Effector memory CD4-positive, alpha-beta T cell (primary cell): ENCODE data around the gene CHST11.

Source experiments
- DNase-seq, 3 donors: peaks; one replicate each; pipeline ENCODE4 v3.0.0-alpha.2; 2020
- H3K27ac ChIP-seq: 2 replicates; pipeline ENCODE4 v1.7.0; 2013; ENCODE audit warnings: mild to moderate bottlenecking, low read length, moderate library complexity; ENCODE audit not compliant: insufficient read depth, poor library complexity, severe bottlenecking
- H3K27me3 ChIP-seq: replicated peaks from 2 replicates; pipeline ENCODE4 v1.7.0; 2013; ENCODE audit warnings: mild to moderate bottlenecking, low read length; ENCODE audit not compliant: insufficient read depth, control insufficient read depth, poor library complexity, severe bottlenecking
- H3K36me3 ChIP-seq: 2 replicates; pipeline ENCODE4 v1.7.0; 2013; ENCODE audit warnings: mild to moderate bottlenecking, low read length, moderate library complexity; ENCODE audit not compliant: control insufficient read depth, insufficient read depth
- H3K4me1 ChIP-seq: 2 replicates; pipeline ENCODE4 v1.7.0; 2013; ENCODE audit warnings: low read length, mild to moderate bottlenecking; ENCODE audit not compliant: control insufficient read depth, insufficient read depth, poor library complexity, severe bottlenecking
- H3K4me3 ChIP-seq: 2 replicates; pipeline ENCODE4 v1.7.0; 2013; ENCODE audit warnings: low read length, low read depth, mild to moderate bottlenecking; ENCODE audit not compliant: insufficient read depth, poor library complexity, severe bottlenecking
- H3K9me3 ChIP-seq: 2 replicates; pipeline ENCODE4 v1.7.0; 2013; ENCODE audit warnings: mild to moderate bottlenecking, low read length, moderate library complexity; ENCODE audit not compliant: control insufficient read depth

The CHST11 gene

DNA sequence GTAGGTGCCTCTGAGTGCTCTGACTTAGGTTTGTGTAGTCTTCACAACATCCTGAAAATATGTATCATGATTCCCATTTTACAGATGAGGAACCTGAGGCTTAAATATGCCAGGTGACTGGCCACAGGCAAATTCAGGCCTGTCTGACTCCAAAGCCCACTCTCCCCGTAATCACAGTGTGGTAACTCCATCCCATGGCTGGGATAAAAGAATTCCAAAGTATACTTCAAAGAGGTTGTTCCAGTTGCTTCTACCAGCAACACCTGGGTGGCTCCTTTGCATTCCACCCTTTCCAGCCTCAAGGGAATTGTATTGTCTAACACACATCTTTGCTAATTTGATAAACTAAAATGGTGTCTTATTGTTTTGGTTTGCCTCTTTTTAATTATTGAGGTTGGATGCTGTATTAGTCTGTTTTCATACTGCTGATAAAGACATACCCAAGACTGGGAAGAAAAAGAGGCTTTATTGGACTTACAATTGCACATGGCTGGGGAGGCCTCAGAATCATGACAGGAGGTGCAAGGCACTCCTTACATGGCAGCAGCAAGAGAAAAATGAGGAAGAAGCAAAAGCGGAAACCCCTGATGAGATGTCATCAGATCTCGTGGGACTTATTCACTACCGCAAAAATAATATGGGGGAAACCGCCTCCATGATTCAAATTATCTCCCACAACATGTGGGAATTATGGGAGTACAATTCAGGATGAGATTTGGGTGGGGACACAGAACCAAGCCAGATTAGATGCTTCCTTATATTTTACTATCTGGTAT is 9.9 kb upstream of the CHST11 start:
- Histone ChIP-seq H3K9me3 (no peaks in the 10 kb centered on the region), H3K27ac (no peak overlapping the region), H3K4me1 (no peaks in the 10 kb centered on the region), H3K4me3 (no peak overlapping the region), H3K27me3 (no peaks in the 10 kb centered on the region), H3K36me3 (no peaks in the 10 kb centered on the region)
- DNase-seq, result no peak

DNA sequence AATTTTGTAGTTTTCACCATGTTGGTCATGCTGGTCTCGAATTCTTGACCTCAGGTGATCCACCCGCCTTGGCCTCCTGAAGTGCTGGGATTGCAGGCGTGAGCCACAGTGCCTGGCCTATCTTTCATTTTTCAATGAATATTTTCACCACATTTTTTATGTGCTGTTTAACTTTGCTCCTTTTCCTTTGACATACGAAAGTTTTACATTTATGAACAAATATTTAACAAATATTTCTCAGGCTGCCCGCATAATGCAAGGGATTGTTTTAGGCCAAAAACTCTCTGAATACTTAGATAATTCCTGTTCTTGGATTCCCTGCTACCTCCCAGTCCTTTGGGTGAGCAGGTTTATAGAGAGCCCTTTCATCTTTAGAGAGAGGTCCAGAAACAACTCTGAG is 8.7 kb upstream of the CHST11 start:
- no peaks in the 10 kb centered on the region for H3K36me3 ChIP-seq
- H3K4me3 ChIP-seq, result no peak overlapping the region
- H3K27ac ChIP-seq, result no peak overlapping the region
- H3K27me3 ChIP-seq, result no peaks in the 10 kb centered on the region
- H3K9me3 ChIP-seq, result no peaks in the 10 kb centered on the region
- DNase-seq, result no peak
- no peaks in the 10 kb centered on the region for H3K4me1 ChIP-seq

DNA sequence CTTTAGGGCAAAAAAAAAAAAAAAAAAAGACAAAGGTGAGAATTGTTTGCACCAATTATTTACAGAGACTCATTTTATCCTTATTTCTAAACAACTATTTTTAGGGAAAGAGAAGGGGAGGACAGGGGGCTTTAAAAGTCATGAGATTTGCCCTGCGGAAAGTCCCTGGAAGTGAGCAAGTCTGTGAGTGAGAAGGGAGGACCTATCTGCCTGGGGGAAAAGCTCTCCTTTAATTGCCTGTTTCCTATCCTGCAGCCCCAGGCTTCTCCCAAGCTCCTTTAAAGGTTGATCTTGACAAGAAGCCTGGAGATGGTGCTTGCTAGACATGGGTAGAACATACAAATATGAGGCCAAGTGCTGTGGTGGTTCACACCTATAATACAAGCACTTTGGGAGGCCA is 8.3 kb upstream of the CHST11 start:
- Histone ChIP-seq H3K36me3 (no peaks in the 10 kb centered on the region), H3K27ac (no peak overlapping the region), H3K4me3 (no peak overlapping the region), H3K4me1 (no peaks in the 10 kb centered on the region), H3K9me3 (no peaks in the 10 kb centered on the region), H3K27me3 (no peaks in the 10 kb centered on the region)
- no peak for DNase-seq

- no peak overlapping the region for H3K27ac ChIP-seq
- no peak overlapping the region for H3K4me3 ChIP-seq
- no peak for DNase-seq
- H3K4me1 ChIP-seq, result no peaks in the 10 kb centered on the region
- no peaks in the 10 kb centered on the region for H3K27me3 ChIP-seq
- no peaks in the 10 kb centered on the region for H3K9me3 ChIP-seq
- no peaks in the 10 kb centered on the region for H3K36me3 ChIP-seq
These were observed 6.0 kb upstream of the CHST11 start for GRCh38 chr12:104450700-104451099.

- H3K27ac ChIP-seq, result no peak overlapping the region
- H3K4me1 ChIP-seq, result peaks cover 6% of the 10 kb centered on the region
- no peaks in the 10 kb centered on the region for H3K36me3 ChIP-seq
- H3K9me3 ChIP-seq, result no peaks in the 10 kb centered on the region
- no peaks in the 10 kb centered on the region for H3K27me3 ChIP-seq
- no peak for DNase-seq
- no peak overlapping the region for H3K4me3 ChIP-seq
These were observed 4.7 kb upstream of the CHST11 start for GRCh38 chr12:104452087-104452486.

DNA sequence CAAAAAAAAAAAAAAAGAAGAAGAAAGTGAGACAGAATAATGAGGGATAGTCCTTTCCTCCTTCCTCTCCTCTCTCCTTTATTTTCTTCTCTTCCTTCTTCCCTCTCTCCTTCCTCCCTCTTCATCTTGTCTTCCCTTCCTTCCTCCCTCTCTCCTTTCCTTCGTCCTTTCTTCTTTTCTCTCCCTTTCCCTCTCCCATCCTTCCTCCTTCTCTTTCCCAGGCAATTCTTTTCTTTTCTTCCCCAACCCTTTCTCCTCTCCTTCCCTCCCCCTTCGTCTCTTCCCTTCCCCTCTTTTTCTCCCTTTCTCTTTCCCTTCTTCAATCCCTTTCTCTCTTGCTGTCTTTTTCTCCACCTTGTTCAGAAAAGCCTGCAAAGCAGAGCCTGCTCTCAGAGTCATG is 3.6 kb upstream of the CHST11 start:
- Histone ChIP-seq H3K36me3 (no peaks in the 10 kb centered on the region), H3K4me3 (no peak overlapping the region), H3K4me1 (peaks cover 6% of the 10 kb centered on the region), H3K27ac (no peak overlapping the region), H3K9me3 (no peaks in the 10 kb centered on the region), H3K27me3 (no peaks in the 10 kb centered on the region)
- DNase-seq, result no peak

DNA sequence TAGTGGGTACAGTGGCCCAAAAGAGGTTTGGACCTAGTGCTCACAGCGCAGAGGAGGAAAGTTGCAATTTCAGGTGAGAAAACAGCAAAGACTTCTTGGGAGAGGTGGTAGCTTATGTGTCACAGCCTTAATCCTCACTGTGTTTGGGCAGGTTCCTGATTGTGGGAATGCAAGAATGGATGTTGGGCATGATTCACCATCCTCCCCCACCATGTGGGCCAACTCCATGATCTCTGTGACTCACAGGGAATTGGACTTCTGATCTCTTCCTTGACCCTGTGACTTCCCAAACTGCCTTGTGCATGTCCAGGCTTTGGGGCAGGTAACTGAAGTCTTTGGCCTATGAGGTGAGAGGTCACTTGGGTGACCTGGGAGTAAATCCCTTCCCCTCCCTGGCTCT is 1.8 kb upstream of the CHST11 start:
- no peak for DNase-seq
- no peak overlapping the region for H3K4me3 ChIP-seq
- no peaks in the 10 kb centered on the region for H3K27me3 ChIP-seq
- no peaks in the 10 kb centered on the region for H3K9me3 ChIP-seq
- no peak overlapping the region for H3K27ac ChIP-seq
- H3K4me1 ChIP-seq, result peaks cover 9% of the 10 kb centered on the region
- no peaks in the 10 kb centered on the region for H3K36me3 ChIP-seq

- Histone ChIP-seq H3K36me3 (no peaks in the 10 kb centered on the region), H3K27me3 (no peaks in the 10 kb centered on the region), H3K4me3 (peak overlapping the region; percentile 100), H3K9me3 (no peaks in the 10 kb centered on the region), H3K27ac (peak overlapping the region; percentile 88), H3K4me1 (peaks cover 17% of the 10 kb centered on the region)
- no peak for DNase-seq
These were observed 951 bp upstream of the CHST11 start for GRCh38 chr12:104455578-104456416.

- Histone ChIP-seq H3K4me1 (peaks cover 29% of the 10 kb centered on the region), H3K4me3 (peak overlapping the region; percentile 100), H3K27ac (peak overlapping the region; percentile 88), H3K9me3 (no peaks in the 10 kb centered on the region), H3K36me3 (no peaks in the 10 kb centered on the region), H3K27me3 (no peaks in the 10 kb centered on the region)
- DNase-seq, result peak in 1 of 3 donors; percentile 33
These were observed 400 bp downstream of the CHST11 start for GRCh38 chr12:104456950-104457745.
